ENCODE results near the gene SEC23B. TPM values are rescaled to one million over a fixed set of nuclear protein-coding genes. Genes with fewer than 3 reads are reported as not detected.

The SEC23B gene
- total and polyA plus RNA-seq, 2 of the 13 experiments (the other 11 are each of a cell fraction or from before 2014, with no cell fraction given): 114 to 120 TPM

DNA sequence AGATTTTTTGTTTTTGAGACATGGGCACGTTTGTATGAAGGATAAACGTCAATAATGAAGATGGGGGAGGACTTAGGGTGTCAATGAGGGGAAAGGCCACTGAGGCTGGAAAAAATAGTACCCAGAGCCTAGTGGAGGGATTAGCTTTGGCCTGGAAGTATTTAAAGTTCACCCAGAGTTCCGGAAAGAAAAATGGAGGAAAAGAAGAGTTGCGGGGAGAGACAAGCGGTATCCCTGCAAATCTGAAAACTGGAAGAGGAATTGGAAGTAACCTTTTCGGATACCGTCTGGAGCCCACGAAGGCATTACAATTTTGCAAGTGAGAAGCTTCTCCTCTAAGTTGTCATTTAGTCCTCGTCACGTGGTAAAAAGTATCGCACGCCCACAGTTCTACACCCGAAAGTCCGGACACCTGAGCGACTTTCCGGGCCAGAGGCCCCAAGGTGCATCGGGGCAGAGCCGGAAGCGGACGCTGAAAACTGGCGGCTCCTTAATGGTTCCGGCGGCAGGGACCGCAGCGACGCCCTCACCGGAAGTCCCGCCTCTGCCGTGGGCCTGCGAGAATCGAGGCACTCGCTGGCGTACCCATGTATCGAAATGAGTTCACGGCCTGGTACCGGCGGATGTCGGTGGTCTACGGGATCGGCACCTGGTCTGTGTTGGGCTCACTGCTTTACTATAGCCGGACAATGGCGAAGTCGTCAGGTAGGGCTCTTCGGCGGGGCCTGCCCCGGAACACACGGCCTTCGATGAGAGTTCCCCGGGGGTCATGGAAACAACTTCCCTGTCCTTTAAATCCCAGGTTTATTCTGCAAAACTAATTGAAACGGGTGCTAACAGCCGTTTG, 59.4 kb downstream of the SEC23B start, which contains the start of gene SMIM26 (continued):
- TF ChIP-seq REXO4 (CRISPR knock-in tag; IDR thresholded peaks at IDR 0.05; ENCODE audit: borderline replicate concordance): no peak
- TF ChIP-seq, protein P1, sequence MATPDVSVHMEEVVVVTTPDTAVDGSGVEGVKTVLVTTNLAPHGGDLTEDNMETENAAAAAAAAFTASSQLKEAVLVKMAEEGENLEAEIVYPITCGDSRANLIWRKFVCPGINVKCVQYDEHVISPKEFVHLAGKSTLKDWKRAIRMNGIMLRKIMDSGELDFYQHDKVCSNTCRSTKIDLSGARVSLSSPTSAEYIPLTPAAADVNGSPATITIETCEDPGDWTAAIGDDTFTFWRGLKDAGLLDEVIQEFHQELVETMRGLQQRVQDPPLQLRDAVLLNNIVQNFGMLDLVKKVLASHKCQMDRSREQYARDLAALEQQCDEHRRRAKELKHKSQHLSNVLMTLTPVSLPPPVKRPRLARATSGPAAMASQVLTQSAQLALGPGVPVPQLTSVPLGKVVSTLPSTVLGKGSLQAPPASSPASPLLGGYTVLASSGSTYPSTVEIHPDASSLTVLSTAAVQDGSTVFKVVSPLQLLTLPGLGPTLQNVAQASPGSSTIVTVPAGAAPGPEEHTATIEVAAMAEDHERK (CRISPR knock-in tag; IDR thresholded peaks at IDR 0.05; ENCODE audit: low read depth): peak; percentile 54; the same call in 1 of the 2 replicates
- TF ChIP-seq ZBTB46 (CRISPR knock-in tag; IDR thresholded peaks at IDR 0.05; ENCODE audit: borderline replicate concordance): no peak
- TF ChIP-seq NFAT5 (CRISPR knock-in tag; IDR thresholded peaks at IDR 0.05): peak; percentile 79; the same call in 1 of the 2 replicates
- TF ChIP-seq, protein P2, sequence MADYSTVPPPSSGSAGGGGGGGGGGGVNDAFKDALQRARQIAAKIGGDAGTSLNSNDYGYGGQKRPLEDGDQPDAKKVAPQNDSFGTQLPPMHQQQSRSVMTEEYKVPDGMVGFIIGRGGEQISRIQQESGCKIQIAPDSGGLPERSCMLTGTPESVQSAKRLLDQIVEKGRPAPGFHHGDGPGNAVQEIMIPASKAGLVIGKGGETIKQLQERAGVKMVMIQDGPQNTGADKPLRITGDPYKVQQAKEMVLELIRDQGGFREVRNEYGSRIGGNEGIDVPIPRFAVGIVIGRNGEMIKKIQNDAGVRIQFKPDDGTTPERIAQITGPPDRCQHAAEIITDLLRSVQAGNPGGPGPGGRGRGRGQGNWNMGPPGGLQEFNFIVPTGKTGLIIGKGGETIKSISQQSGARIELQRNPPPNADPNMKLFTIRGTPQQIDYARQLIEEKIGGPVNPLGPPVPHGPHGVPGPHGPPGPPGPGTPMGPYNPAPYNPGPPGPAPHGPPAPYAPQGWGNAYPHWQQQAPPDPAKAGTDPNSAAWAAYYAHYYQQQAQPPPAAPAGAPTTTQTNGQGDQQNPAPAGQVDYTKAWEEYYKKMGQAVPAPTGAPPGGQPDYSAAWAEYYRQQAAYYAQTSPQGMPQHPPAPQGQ (CRISPR knock-in tag; IDR thresholded peaks at IDR 0.05; ENCODE audit: borderline replicate concordance): no peak
- peak; percentile 90 for TF ChIP-seq ZNF792 (CRISPR knock-in tag; IDR thresholded peaks at IDR 0.05)
- peak; percentile 53; the same call in 1 of the 2 replicates for TF ChIP-seq IRX3 (CRISPR knock-in tag; IDR thresholded peaks at IDR 0.05; ENCODE audit: borderline replicate concordance, low read depth)
- TF ChIP-seq ZNF296 (CRISPR knock-in tag; conservative IDR thresholded peaks at IDR 0.05): no peak; the same call in 1 of the 2 replicates
- no peak for TF ChIP-seq ZNF749 (CRISPR knock-in tag; IDR thresholded peaks at IDR 0.05; ENCODE audit: borderline replicate concordance)
- TF ChIP-seq, protein P3, sequence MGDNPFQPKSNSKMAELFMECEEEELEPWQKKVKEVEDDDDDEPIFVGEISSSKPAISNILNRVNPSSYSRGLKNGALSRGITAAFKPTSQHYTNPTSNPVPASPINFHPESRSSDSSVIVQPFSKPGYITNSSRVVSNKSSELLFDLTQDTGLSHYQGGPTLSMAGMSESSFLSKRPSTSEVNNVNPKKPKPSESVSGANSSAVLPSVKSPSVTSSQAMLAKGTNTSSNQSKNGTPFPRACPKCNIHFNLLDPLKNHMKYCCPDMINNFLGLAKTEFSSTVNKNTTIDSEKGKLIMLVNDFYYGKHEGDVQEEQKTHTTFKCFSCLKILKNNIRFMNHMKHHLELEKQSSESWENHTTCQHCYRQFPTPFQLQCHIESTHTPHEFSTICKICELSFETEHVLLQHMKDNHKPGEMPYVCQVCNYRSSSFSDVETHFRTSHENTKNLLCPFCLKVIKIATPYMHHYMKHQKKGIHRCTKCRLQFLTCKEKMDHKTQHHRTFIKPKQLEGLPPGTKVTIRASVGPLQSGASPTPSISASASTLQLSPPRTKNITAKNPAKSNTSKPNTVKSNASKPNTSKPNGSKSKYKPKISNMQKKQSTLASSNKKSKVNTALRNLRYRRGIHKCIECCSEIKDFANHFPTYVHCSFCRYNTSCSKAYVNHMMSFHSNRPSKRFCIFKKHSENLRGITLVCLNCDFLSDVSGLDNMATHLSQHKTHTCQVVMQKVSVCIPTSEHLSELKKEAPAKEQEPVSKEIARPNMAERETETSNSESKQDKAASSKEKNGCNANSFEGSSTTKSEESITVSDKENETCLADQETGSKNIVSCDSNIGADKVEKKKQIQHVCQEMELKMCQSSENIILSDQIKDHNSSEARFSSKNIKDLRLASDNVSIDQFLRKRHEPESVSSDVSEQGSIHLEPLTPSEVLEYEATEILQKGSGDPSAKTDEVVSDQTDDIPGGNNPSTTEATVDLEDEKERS (CRISPR knock-in tag; IDR thresholded peaks at IDR 0.05): peak; percentile 97
- TF ChIP-seq ZFP62 (CRISPR knock-in tag; IDR thresholded peaks at IDR 0.05): no peak
- TF ChIP-seq TCF7 (IDR thresholded peaks at IDR 0.05; ENCODE audit: low read depth): no peak
- peak; percentile 87 for TF ChIP-seq HIVEP1 (CRISPR knock-in tag; IDR thresholded peaks at IDR 0.05)
